SU-DHL-6 (cell line): ENCODE results near the gene FBXW5.

Source experiments
- H2AFZ ChIP-seq: fragments of 200-600 bp; sonication (generic); 2 replicates; pipeline ENCODE4 v1.6.1; 2014; ENCODE audit warnings: low read depth, mild to moderate bottlenecking, moderate library complexity, mixed read lengths, antibody characterized with exemption, low read length; ENCODE audit not compliant: severe bottlenecking
- H3F3A ChIP-seq: fragments of 200-600 bp; shearing (Covaris generic); 2 replicates; pipeline ENCODE4 v1.6.0; 2016; ENCODE audit warnings: antibody characterized with exemption, mild to moderate bottlenecking; ENCODE audit not compliant: insufficient read depth
- H3K27ac ChIP-seq: fragments of 200-600 bp; sonication (generic); 2 replicates; pipeline ENCODE4 v1.5.1; 2016; ENCODE audit warnings: low read depth, mild to moderate bottlenecking, low read length, moderate library complexity, mixed read lengths
- H3K27me3 ChIP-seq: fragments of 200-600 bp; sonication (generic), shearing (Covaris generic); 2 replicates; pipeline ENCODE4 v1.6.0; 2014; ENCODE audit warnings: mild to moderate bottlenecking, low read length
- H3K36me3 ChIP-seq: fragments of 200-600 bp; sonication (generic); 2 replicates; pipeline ENCODE4 v1.6.1; 2014; ENCODE audit warnings: mild to moderate bottlenecking, low read length, mixed read lengths
- H3K4me2 ChIP-seq: fragments of 300-600, 200-600 bp; shearing (Covaris generic), sonication (generic); 2 replicates; pipeline ENCODE4 v1.6.0; 2014; ENCODE audit warnings: low read length, low read depth, mild to moderate bottlenecking; ENCODE audit not compliant: poor library complexity, severe bottlenecking
- H3K4me3 ChIP-seq: fragments of 200-600 bp; sonication (generic); 2 replicates; pipeline ENCODE4 v1.5.1; 2014; ENCODE audit warnings: antibody characterized with exemption, low read length, mild to moderate bottlenecking, mixed read lengths; ENCODE audit not compliant: insufficient read depth, poor library complexity, severe bottlenecking
- H3K79me2 ChIP-seq: fragments of 200-600 bp; sonication (generic); 2 replicates; pipeline ENCODE4 v1.6.1; 2014; ENCODE audit warnings: mild to moderate bottlenecking, low read length, moderate library complexity; ENCODE audit not compliant: insufficient read depth
- H3K9ac ChIP-seq: fragments of 200-600 bp; sonication (generic); 2 replicates; pipeline ENCODE4 v1.7.0; 2014; ENCODE audit warnings: mild to moderate bottlenecking, low read length
- H3K9me2 ChIP-seq: fragments of 200-600 bp; sonication (generic); replicated peaks from 2 replicates; pipeline ENCODE4 v1.6.1; 2014; ENCODE audit warnings: low read length; ENCODE audit not compliant: insufficient read depth
- H3K9me3 ChIP-seq: fragments of 200-600 bp; sonication (generic); 2 replicates; pipeline ENCODE4 v1.6.1; 2014; ENCODE audit warnings: low read length, mixed read lengths; ENCODE audit not compliant: insufficient read depth
- H4K20me1 ChIP-seq: fragments of 200-600 bp; sonication (generic); 2 replicates; pipeline ENCODE4 v1.6.1; 2014; ENCODE audit warnings: low read depth, mild to moderate bottlenecking, antibody characterized with exemption, low read length, moderate library complexity, mixed read lengths
- EZH2phosphoT487 ChIP-seq: fragments of 200-600 bp; sonication (generic), shearing (Covaris generic); conservative IDR thresholded peaks from 2 replicates; pipeline ENCODE4 v1.6.1; 2018; ENCODE audit warnings: mild to moderate bottlenecking, antibody characterized with exemption, low read length, moderate library complexity, mixed read lengths
- TF ChIP-seq, protein P1 (sequence below): fragments of 200-600 bp; sonication (generic); IDR thresholded peaks from one replicate; pipeline ENCODE4 v1.5.1; 2017; ENCODE audit warnings: antibody characterized with exemption, mild to moderate bottlenecking, low read length, moderate library complexity; ENCODE audit not compliant: insufficient read depth, poor library complexity, severe bottlenecking

Gene FBXW5

DNA sequence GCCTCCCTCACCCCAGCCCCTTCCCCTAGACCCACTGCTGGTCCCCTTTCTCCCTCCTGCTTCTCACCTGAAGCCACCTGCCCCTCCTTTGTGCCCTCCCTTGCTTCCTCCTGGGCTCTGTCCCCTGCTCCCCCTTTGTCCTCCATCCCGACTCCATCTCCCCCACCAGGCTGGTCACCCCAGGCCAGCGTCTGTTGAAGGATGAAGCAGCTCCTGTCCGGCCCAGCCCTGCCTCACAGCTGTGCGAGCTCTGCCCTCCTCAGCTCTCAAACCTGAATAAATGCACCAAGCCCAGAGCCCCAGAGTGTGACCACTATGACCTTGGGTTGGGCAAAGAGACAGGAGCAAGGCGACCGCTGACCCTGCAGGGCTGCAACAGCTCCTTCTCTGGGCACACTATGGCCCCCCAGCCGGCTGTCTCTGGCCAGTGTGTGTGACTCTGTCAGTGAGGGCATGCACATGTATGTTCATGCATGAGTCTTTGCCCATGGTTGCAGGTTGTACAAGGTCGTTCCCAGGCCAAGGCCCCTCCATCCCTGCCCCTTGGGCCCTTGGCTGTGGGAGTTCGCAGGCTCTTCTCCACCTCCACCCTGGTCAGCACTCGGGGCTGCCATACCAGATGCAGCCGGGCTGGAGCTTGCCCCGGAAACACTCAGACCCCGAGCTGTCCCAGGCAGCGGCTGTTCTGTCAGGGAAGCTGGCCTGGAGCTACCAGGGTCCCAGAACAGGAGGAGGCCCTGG lies 10.8 kb upstream of the FBXW5 start:
- H3K27ac ChIP-seq = no peak overlapping the region
- no peaks in the 10 kb centered on the region for H3K9me2 ChIP-seq
- H3F3A ChIP-seq = no peaks in the 10 kb centered on the region
- H2AFZ ChIP-seq = no peak overlapping the region
- no peaks in the 10 kb centered on the region for H3K36me3 ChIP-seq
- no peak overlapping the region for H3K4me2 ChIP-seq
- H3K27me3 ChIP-seq = no peaks in the 10 kb centered on the region
- H3K9ac ChIP-seq = no peak overlapping the region
- H3K79me2 ChIP-seq = no peaks in the 10 kb centered on the region
- TF ChIP-seq, protein P1, sequence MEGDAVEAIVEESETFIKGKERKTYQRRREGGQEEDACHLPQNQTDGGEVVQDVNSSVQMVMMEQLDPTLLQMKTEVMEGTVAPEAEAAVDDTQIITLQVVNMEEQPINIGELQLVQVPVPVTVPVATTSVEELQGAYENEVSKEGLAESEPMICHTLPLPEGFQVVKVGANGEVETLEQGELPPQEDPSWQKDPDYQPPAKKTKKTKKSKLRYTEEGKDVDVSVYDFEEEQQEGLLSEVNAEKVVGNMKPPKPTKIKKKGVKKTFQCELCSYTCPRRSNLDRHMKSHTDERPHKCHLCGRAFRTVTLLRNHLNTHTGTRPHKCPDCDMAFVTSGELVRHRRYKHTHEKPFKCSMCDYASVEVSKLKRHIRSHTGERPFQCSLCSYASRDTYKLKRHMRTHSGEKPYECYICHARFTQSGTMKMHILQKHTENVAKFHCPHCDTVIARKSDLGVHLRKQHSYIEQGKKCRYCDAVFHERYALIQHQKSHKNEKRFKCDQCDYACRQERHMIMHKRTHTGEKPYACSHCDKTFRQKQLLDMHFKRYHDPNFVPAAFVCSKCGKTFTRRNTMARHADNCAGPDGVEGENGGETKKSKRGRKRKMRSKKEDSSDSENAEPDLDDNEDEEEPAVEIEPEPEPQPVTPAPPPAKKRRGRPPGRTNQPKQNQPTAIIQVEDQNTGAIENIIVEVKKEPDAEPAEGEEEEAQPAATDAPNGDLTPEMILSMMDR = no peak
- TF ChIP-seq EZH2phosphoT487 = no peak
- no peaks in the 10 kb centered on the region for H4K20me1 ChIP-seq
- H3K4me3 ChIP-seq = no peak overlapping the region
- no peaks in the 10 kb centered on the region for H3K9me3 ChIP-seq

DNA sequence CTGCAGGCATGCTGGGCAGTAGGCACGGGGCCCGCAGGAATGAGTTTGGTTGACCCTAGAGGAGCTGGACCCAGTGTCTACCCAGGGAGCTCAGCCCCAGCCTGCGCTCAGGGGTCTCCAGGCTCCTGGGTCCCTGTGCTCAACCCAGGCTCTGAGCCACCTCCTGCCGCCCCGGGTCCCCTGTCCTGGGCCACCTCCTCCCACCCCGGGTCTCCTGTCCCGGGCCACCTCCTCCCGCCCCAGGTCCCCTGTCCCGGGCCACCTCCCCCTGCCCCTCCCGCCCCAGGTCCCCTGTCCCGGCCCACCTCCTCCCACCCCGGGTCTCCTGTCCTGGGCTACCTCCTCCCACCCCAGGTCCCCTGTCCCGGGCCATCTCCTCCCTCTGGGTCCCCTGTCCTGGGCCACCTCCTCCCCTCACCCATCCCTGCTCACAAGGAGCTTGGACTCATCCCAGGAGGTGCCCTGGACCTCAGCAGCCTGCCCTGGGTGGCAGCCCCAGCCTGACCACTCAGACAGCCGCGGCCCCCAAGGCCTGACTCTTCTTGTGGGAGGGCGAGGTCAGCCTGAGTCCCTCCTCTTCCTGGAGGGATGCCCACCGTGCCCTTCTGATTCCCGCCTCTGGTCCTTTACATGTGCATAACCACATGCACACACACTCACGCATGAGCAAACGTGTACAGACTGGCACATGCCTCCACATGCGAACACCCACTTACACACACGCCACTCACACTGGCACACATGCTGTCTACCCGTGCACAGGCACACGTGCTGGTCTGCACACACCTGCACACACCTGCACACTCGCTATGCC lies 9.9 kb upstream of the FBXW5 start:
- Histone ChIP-seq H3F3A (no peaks in the 10 kb centered on the region), H3K4me2 (no peak overlapping the region), H3K27ac (no peak overlapping the region), H4K20me1 (no peaks in the 10 kb centered on the region), H3K4me3 (no peak overlapping the region), H3K9me2 (no peaks in the 10 kb centered on the region), H2AFZ (no peak overlapping the region), H3K27me3 (no peaks in the 10 kb centered on the region), H3K79me2 (no peaks in the 10 kb centered on the region), H3K36me3 (no peaks in the 10 kb centered on the region), H3K9me3 (no peaks in the 10 kb centered on the region), H3K9ac (no peak overlapping the region)
- TF ChIP-seq, protein P1 = no peak
- no peak for TF ChIP-seq EZH2phosphoT487

DNA sequence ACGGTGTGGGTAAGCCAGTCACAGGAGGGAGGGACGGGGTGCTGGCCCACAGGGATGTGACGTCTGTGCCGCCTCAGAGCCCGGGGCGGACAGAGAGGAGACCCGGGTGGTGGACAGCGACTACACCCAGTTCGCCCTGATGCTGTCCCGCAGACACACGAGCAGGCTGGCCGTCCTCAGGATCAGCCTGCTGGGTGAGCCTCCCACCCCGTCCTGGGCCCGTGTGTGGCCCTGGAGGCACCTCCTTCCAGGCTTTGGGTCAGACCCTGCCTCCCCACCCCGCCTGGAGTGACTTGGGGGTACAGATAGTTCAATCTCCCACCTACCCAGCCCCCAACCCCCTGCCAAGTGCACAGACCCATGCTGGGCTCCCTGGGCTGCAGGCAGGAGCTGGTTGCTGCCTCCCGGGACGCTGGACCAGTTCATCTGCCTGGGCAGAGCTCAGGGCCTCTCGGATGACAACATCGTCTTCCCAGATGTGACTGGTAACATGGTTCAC lies 9.3 kb upstream of the FBXW5 start:
- Histone ChIP-seq H3K27me3 (no peaks in the 10 kb centered on the region), H3K36me3 (no peaks in the 10 kb centered on the region), H3K9ac (no peak overlapping the region), H4K20me1 (no peaks in the 10 kb centered on the region), H3F3A (no peaks in the 10 kb centered on the region), H3K27ac (no peak overlapping the region), H2AFZ (no peak overlapping the region), H3K4me3 (no peak overlapping the region), H3K9me2 (no peaks in the 10 kb centered on the region), H3K79me2 (no peaks in the 10 kb centered on the region), H3K4me2 (no peak overlapping the region), H3K9me3 (no peaks in the 10 kb centered on the region)
- no peak for TF ChIP-seq EZH2phosphoT487
- TF ChIP-seq, protein P1 = no peak
